ENCODE data around the gene KLK6.
"Not testable (repeated sequence)": the region's sequence is repeated elsewhere in the genome, so short reads cannot be mapped to it uniquely, and the experiment has no call there.

Gene KLK6

DNA sequence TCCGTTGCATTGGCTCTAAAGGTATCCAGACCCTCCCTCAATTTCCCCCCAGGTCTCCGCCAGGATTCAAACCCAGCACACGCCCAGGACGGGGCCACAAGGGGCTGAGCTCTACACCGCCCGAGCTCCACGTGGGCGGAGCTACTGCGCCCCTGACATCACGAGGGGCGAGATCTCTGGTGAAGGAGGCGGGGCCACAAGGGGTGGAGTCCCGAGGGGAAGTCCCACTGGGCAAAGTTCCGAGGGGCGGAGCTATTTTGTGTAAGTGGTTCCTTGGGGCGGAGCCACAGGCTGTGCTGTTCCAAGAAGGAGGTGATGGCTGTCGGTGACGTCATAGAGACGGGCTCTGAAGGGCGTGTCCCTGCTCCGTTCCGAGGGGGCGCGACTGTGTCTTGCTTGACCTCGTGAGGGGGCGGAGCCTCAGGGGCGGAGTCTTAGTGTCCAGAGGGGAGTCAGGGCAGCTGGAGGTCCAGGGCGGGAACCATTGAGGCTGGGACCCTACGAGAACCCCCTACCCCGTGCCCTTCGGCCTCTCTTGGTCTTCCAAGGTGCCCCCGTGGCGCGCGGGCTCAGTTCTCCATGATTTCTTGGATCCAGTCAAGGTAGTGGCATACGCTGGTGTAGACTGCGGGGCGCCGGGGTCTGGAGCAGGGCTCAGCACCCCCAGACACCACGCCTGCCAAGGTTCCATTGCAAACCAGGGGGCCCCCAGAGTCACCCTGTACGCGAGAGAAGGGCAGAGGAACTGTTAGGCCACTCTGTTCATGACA, 33.3 kb upstream of the KLK6 start:
- no peak for DNase-seq (ENCODE audit: low spot score)
- Mint-ChIP-seq H3K4me1 (ENCODE audit: low read depth) (no peaks in the 10 kb centered on the region), H3K27me3 (ENCODE audit: low read depth) (no peaks in the 10 kb centered on the region), H3K9me3 (no peaks in the 10 kb centered on the region), H3K27ac (no peak overlapping the region), H3K36me3 (ENCODE audit: low read depth) (no peaks in the 10 kb centered on the region), H3K4me3 (no peak overlapping the region)

- Mint-ChIP-seq H3K27ac (no peak overlapping the region), H3K4me3 (no peak overlapping the region), H3K9me3 (no peaks in the 10 kb centered on the region), H3K4me1 (ENCODE audit: low read depth) (no peaks in the 10 kb centered on the region), H3K36me3 (ENCODE audit: low read depth) (no peaks in the 10 kb centered on the region), H3K27me3 (ENCODE audit: low read depth) (no peaks in the 10 kb centered on the region)
- no peak for DNase-seq (ENCODE audit: low spot score)
Measured at GRCh38 chr19:51002089-51002532, 32.7 kb upstream of the KLK6 start.

DNA sequence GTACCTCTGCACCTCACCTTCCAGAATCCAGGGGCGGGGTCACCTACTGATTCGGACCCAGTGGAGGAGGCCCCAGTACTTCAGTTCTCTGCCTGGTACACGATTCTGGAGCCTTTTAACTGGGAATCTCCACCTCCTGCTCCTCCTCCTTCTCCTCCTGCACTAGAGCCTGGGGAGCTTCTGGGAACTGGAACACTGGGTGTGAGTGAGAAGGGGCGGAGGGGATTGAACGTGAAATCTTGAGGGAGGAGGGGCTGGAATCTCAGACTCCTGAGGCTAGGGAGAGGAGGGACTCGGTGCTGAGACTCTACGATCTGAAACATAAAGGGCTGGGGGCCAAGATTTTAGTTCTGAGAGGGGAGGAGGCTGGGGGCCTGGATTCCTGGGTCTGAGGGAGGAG, 32.1 kb upstream of the KLK6 start, which contains the start of gene KLK8:
Gene KLK8 (minus strand): TSS at position 90 of the 400 bp plus-strand sequence. CDS start 437 bp downstream, outside the sequence.
- H3K4me1 Mint-ChIP-seq (ENCODE audit: low read depth): no peaks in the 10 kb centered on the region
- no peak for DNase-seq (ENCODE audit: low spot score)
- H3K27me3 Mint-ChIP-seq (ENCODE audit: low read depth): no peaks in the 10 kb centered on the region
- H3K4me3 Mint-ChIP-seq: no peak within 1 kb of the TSS
- H3K9me3 Mint-ChIP-seq: no peaks in the 10 kb centered on the region
- no peaks in the 10 kb centered on the region for H3K36me3 Mint-ChIP-seq (ENCODE audit: low read depth)
- no peak within 1 kb of the TSS for H3K27ac Mint-ChIP-seq

GRCh38 chr19:51000981-51001380, 31.6 kb upstream of the KLK6 start:
- no peak overlapping the region for H3K27ac Mint-ChIP-seq
- H3K4me3 Mint-ChIP-seq: no peak overlapping the region
- no peaks in the 10 kb centered on the region for H3K36me3 Mint-ChIP-seq (ENCODE audit: low read depth)
- no peaks in the 10 kb centered on the region for H3K27me3 Mint-ChIP-seq (ENCODE audit: low read depth)
- H3K9me3 Mint-ChIP-seq: no peaks in the 10 kb centered on the region
- H3K4me1 Mint-ChIP-seq (ENCODE audit: low read depth): no peaks in the 10 kb centered on the region
- no peak for DNase-seq (ENCODE audit: low spot score)

- Mint-ChIP-seq H3K27me3 (ENCODE audit: low read depth) (no peaks in the 10 kb centered on the region), H3K9me3 (no peaks in the 10 kb centered on the region), H3K27ac (no peak overlapping the region), H3K4me1 (ENCODE audit: low read depth) (no peaks in the 10 kb centered on the region), H3K36me3 (ENCODE audit: low read depth) (no peaks in the 10 kb centered on the region), H3K4me3 (no peak overlapping the region)
- no peak for DNase-seq (ENCODE audit: low spot score)
Measured at GRCh38 chr19:51000426-51000825, 31.0 kb upstream of the KLK6 start.

GRCh38 chr19:50998686-50999085, 29.3 kb upstream of the KLK6 start:
- no peaks in the 10 kb centered on the region for H3K36me3 Mint-ChIP-seq (ENCODE audit: low read depth)
- no peak for DNase-seq (ENCODE audit: low spot score)
- no peaks in the 10 kb centered on the region for H3K9me3 Mint-ChIP-seq
- H3K4me1 Mint-ChIP-seq (ENCODE audit: low read depth): no peaks in the 10 kb centered on the region
- no peak overlapping the region for H3K4me3 Mint-ChIP-seq
- no peak overlapping the region for H3K27ac Mint-ChIP-seq
- no peaks in the 10 kb centered on the region for H3K27me3 Mint-ChIP-seq (ENCODE audit: low read depth)

DNA sequence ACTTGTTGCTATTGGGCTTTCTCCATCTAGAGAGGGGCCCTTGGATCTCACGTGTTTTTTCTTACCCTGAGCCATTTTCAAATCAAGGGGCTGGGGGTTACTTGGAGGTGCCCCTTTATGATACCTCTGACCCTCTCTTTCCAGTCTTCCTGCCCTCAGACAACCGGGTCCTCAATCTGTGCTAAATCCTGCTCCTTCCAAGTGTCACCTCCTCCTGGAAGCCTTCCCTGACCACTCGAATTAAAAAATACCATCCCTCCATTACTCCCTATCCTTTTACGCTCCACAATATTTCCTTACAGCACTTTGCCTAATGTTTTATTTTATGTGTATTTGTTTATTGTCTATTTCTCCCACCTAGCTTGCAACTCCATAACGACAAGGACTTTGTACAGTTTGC, 28.7 kb upstream of the KLK6 start:
- H3K4me3 Mint-ChIP-seq: no peak overlapping the region
- H3K4me1 Mint-ChIP-seq (ENCODE audit: low read depth): no peaks in the 10 kb centered on the region
- H3K27me3 Mint-ChIP-seq (ENCODE audit: low read depth): no peaks in the 10 kb centered on the region
- DNase-seq (ENCODE audit: low spot score): no peak
- no peaks in the 10 kb centered on the region for H3K36me3 Mint-ChIP-seq (ENCODE audit: low read depth)
- H3K27ac Mint-ChIP-seq: no peak overlapping the region
- H3K9me3 Mint-ChIP-seq: no peaks in the 10 kb centered on the region

DNA sequence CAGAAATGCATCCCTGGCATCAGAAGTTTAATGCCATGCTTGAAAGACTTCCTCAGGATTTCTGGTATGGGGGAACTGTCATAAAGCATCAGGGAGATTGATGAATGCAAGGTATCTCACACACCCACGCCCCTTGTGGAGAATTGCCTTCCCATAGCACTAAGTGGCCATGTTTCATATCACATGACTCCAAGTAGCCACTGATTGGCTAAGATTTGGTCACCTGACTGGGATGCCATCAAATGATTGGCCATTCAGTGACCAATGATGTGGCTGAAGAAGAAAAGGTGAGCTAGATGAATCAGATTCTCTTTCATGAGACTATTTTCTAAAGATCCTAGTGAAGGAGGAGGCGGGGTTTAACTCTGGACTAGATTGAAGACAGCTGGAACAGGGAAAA, 24.7 kb upstream of the KLK6 start:
- Mint-ChIP-seq H3K4me3 (no peak overlapping the region), H3K27me3 (ENCODE audit: low read depth) (peaks cover 5% of the 10 kb centered on the region), H3K36me3 (ENCODE audit: low read depth) (no peaks in the 10 kb centered on the region), H3K4me1 (ENCODE audit: low read depth) (no peaks in the 10 kb centered on the region), H3K27ac (no peak overlapping the region), H3K9me3 (no peaks in the 10 kb centered on the region)
- no peak for DNase-seq (ENCODE audit: low spot score)

GRCh38 chr19:50992666-50993035, 23.3 kb upstream of the KLK6 start:
- Mint-ChIP-seq H3K27ac (no peak overlapping the region), H3K9me3 (no peaks in the 10 kb centered on the region), H3K36me3 (ENCODE audit: low read depth) (no peaks in the 10 kb centered on the region), H3K4me3 (no peak overlapping the region), H3K27me3 (ENCODE audit: low read depth) (peaks cover 8% of the 10 kb centered on the region), H3K4me1 (ENCODE audit: low read depth) (no peaks in the 10 kb centered on the region)
- no peak for DNase-seq (ENCODE audit: low spot score)

DNA sequence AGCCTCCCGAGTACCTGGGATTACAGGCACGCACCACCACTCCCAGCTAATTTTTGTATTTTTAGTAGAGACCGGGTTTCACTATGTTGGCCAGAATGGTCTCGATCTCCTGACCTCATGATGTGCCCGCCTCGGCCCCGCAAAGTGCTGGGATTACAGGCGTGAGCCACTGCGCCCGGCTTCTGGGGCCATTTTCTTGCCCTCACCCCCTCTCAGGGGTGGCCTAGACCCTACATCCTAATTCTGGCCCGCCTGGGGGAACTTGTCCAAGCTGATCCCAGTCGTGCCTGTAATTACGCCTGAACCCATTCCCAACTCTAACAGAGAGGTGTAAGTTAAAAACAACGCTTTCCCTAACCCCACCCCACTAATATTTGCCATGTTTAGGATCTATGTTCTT, 15.0 kb upstream of the KLK6 start:
- H3K4me3 Mint-ChIP-seq; H3K4me1 Mint-ChIP-seq (ENCODE audit: low read depth); H3K9me3 Mint-ChIP-seq; H3K36me3 Mint-ChIP-seq (ENCODE audit: low read depth); H3K27ac Mint-ChIP-seq; DNase-seq (ENCODE audit: low spot score): not testable (repeated sequence)
- peaks cover 12% of the 10 kb centered on the region for H3K27me3 Mint-ChIP-seq (ENCODE audit: low read depth)

GRCh38 chr19:50983625-50984292, 14.4 kb upstream of the KLK6 start, which contains the start of gene KLK7:
Gene KLK7, minus strand, starts transcription at chr19:50983917. Its CDS starts 1,518 bp downstream, at chr19:50982399.
- Mint-ChIP-seq H3K4me3 (no peak within 1 kb of the TSS), H3K27ac (no peak within 1 kb of the TSS), H3K4me1 (ENCODE audit: low read depth) (no peaks in the 10 kb centered on the region), H3K9me3 (no peaks in the 10 kb centered on the region), H3K36me3 (ENCODE audit: low read depth) (no peaks in the 10 kb centered on the region), H3K27me3 (ENCODE audit: low read depth) (peaks cover 13% of the 10 kb centered on the region)
- no peak for DNase-seq (ENCODE audit: low spot score)

DNA sequence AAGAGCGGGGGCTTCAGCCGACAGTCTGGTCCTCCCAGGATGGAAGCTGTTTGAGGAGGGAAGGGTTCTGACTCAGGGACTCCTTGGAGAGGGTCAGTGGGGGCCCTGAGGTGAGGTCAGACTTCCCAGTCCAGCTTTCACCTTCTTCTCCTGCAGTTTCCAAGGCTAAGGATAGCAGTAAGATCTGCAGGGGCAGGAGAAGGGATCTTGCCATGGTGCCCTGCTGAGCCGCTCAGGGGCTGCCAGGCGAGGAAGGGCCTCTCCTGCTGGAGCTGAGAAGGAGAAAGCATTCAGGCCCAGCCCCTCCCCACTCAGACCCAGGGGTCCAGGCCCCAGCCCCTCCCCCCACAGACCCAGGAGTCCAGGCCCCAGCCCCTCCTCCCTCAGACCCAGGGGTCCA, 12.8 kb upstream of the KLK6 start:
- no peak for DNase-seq (ENCODE audit: low spot score)
- Mint-ChIP-seq H3K27me3 (ENCODE audit: low read depth) (peaks cover 13% of the 10 kb centered on the region), H3K4me3 (no peak overlapping the region), H3K27ac (no peak overlapping the region), H3K4me1 (ENCODE audit: low read depth) (no peaks in the 10 kb centered on the region), H3K9me3 (no peaks in the 10 kb centered on the region), H3K36me3 (ENCODE audit: low read depth) (no peaks in the 10 kb centered on the region)

DNA sequence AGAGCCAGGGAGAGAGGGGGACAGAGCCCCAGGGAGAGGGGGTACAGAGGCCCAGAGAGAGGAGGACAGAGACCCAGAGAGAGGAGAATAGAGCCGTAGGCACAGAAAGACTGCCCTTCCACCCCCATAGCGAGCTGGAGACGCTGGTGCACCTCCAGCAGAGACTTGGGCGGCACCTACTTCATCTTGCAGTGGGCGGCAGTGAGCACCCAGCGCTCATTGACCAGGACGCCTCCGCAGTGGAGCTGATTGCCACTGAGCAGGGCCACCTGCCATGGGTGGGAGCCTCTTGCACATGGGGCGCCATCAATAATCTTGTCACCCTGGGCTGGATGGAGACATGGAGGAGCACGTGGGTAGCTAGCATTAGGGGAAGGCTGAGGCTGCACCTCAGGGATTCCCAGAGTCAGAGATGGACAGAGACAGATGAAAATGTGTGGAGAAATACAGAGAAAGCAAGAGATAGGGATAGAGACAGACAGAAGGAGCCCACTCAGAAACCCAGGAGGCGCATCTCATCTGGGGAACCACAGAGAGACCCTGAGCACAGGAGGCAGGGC, 12.3 kb upstream of the KLK6 start:
- DNase-seq (ENCODE audit: low spot score): no peak
- peaks cover 12% of the 10 kb centered on the region for H3K27me3 Mint-ChIP-seq (ENCODE audit: low read depth)
- no peaks in the 10 kb centered on the region for H3K4me1 Mint-ChIP-seq (ENCODE audit: low read depth)
- H3K4me3 Mint-ChIP-seq: no peak overlapping the region
- H3K27ac Mint-ChIP-seq: no peak overlapping the region
- H3K36me3 Mint-ChIP-seq (ENCODE audit: low read depth): no peaks in the 10 kb centered on the region
- no peaks in the 10 kb centered on the region for H3K9me3 Mint-ChIP-seq

- H3K4me3 Mint-ChIP-seq: no peak overlapping the region
- no peak for DNase-seq (ENCODE audit: low spot score)
- H3K9me3 Mint-ChIP-seq: no peaks in the 10 kb centered on the region
- no peaks in the 10 kb centered on the region for H3K4me1 Mint-ChIP-seq (ENCODE audit: low read depth)
- H3K36me3 Mint-ChIP-seq (ENCODE audit: low read depth): no peaks in the 10 kb centered on the region
- no peak overlapping the region for H3K27ac Mint-ChIP-seq
- peaks cover 11% of the 10 kb centered on the region for H3K27me3 Mint-ChIP-seq (ENCODE audit: low read depth)
Measured at GRCh38 chr19:50980208-50980607, 10.8 kb upstream of the KLK6 start.
